Measurements from ENCODE around the gene KSR1.
"Not testable (repeated sequence)": the region's sequence is repeated elsewhere in the genome, so short reads cannot be mapped to it uniquely, and the experiment has no call there.

Gene KSR1

DNA sequence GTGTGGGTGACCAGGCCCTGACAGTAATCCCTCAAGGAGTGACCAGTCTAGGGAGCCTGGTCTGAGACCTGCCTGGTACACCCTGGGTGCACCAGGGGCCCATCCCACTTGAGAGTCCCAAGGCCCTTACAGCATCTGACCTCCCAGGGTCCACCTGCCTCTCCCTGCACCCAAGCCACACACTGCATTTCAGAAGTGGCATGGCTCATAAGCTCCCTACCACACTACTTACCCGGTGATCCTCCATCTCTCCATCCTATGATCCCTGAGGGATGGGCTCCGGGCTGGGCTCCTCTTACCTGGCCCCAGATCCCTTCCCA lies 215.3 kb downstream of the KSR1 start:
- Histone ChIP-seq H3K4me1 (ENCODE audit: control insufficient read depth in 1 of 2, insufficient read depth in 1 of 2, low read depth in 1 of 2, low read length in 1 of 2) (no peaks in the 10 kb centered on the region), H3K27me3 (no peaks in the 10 kb centered on the region), H3K9me3 (no peaks in the 10 kb centered on the region), H3K4me3 (ENCODE audit: low read depth in 1 of 2, low read length in 1 of 2) (no peak overlapping the region), H3K36me3 (no peaks in the 10 kb centered on the region), H3K27ac (no peak overlapping the region)
- TF ChIP-seq, protein P1, sequence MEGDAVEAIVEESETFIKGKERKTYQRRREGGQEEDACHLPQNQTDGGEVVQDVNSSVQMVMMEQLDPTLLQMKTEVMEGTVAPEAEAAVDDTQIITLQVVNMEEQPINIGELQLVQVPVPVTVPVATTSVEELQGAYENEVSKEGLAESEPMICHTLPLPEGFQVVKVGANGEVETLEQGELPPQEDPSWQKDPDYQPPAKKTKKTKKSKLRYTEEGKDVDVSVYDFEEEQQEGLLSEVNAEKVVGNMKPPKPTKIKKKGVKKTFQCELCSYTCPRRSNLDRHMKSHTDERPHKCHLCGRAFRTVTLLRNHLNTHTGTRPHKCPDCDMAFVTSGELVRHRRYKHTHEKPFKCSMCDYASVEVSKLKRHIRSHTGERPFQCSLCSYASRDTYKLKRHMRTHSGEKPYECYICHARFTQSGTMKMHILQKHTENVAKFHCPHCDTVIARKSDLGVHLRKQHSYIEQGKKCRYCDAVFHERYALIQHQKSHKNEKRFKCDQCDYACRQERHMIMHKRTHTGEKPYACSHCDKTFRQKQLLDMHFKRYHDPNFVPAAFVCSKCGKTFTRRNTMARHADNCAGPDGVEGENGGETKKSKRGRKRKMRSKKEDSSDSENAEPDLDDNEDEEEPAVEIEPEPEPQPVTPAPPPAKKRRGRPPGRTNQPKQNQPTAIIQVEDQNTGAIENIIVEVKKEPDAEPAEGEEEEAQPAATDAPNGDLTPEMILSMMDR (IDR thresholded peaks at IDR 0.05), result no peak

DNA sequence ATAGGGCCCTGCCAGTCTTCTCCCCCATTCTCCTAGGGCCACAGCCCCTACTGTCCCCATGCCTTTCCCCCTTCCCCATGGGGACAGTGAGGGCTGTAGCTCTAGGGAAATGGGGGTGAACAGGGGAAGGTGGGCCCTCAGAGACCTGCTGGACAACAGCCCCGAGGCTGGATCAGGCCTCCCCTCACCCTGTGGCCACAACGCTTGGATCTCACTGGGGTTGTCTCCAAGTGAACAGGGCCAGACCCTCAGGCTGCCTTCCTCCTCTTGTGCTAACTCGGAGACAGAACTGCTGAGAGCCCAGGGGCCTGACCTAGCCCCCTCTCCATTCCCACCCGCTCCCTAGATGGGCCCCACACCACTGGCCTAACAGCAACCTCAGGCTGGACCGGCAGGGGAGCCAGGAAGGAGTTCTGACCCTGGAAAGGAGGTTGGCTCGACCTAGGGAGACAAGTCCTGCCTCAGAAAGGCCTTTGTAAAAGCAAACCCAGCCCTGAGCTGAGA lies 215.8 kb downstream of the KSR1 start:
- H3K36me3 ChIP-seq; H3K4me3 ChIP-seq (ENCODE audit: low read depth in 1 of 2, low read length in 1 of 2); H3K27ac ChIP-seq; H3K27me3 ChIP-seq; H3K9me3 ChIP-seq; H3K4me1 ChIP-seq (ENCODE audit: control insufficient read depth in 1 of 2, insufficient read depth in 1 of 2, low read depth in 1 of 2, low read length in 1 of 2): not testable (repeated sequence)

DNA sequence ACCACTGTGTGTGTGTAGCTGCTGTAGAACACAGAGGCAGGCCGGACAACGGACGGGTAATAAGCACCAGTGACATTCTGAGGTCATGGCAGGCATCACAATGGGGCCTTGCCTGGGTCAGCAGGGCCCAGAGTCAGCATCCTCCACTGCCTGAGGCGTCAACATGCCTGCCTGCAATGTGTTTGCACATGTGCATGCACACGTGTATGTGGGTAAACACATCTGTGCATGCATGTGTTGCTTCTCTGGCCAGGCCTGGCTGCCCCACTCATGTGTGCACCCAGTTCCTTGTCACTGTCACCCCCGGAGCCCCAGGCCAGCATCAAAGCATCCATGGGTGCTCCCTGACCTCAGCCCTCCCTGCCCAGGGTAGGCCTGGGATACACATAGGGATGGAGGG lies 218.1 kb downstream of the KSR1 start:
- Histone ChIP-seq H3K4me1 (ENCODE audit: control insufficient read depth in 1 of 2, insufficient read depth in 1 of 2, low read depth in 1 of 2, low read length in 1 of 2) (no peaks in the 10 kb centered on the region), H3K27me3 (no peaks in the 10 kb centered on the region), H3K36me3 (no peaks in the 10 kb centered on the region), H3K9me3 (no peaks in the 10 kb centered on the region), H3K27ac (no peak overlapping the region), H3K4me3 (ENCODE audit: low read depth in 1 of 2, low read length in 1 of 2) (no peak overlapping the region)
- TF ChIP-seq, protein P1 (IDR thresholded peaks at IDR 0.05), result no peak
